ENCODE measurements around the gene ZNF892.

DNA sequence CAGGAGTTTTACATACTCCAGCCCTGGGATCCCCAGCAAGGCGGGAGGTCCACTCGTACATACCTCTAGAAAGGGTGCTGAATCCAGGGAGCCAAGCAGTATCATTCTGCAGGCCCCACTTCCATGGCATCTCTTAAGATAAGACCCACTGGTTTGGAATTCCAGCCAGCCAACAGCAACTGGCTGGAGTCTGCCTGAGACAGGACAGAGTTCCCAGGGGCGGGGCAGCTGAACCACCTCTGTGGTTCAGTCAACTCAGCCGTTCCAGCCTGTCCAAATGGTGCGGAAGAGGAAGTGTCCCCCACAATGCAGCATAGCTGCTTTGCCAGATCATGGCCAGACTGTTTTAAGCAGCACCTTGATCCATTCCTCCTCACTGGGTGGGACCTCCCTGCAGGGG is 33.2 kb downstream of the ZNF892 start:
- TF ChIP-seq, protein P1, sequence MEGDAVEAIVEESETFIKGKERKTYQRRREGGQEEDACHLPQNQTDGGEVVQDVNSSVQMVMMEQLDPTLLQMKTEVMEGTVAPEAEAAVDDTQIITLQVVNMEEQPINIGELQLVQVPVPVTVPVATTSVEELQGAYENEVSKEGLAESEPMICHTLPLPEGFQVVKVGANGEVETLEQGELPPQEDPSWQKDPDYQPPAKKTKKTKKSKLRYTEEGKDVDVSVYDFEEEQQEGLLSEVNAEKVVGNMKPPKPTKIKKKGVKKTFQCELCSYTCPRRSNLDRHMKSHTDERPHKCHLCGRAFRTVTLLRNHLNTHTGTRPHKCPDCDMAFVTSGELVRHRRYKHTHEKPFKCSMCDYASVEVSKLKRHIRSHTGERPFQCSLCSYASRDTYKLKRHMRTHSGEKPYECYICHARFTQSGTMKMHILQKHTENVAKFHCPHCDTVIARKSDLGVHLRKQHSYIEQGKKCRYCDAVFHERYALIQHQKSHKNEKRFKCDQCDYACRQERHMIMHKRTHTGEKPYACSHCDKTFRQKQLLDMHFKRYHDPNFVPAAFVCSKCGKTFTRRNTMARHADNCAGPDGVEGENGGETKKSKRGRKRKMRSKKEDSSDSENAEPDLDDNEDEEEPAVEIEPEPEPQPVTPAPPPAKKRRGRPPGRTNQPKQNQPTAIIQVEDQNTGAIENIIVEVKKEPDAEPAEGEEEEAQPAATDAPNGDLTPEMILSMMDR (conservative IDR thresholded peaks at IDR 0.05; ENCODE audit: low read depth, low read length): no peak
- no peak for TF ChIP-seq EZH2 (IDR thresholded peaks at IDR 0.05; ENCODE audit: low read length, unreplicated experiment)

Data from PC-3 (cell line).